ENCODE data around the gene POLN.

DNA sequence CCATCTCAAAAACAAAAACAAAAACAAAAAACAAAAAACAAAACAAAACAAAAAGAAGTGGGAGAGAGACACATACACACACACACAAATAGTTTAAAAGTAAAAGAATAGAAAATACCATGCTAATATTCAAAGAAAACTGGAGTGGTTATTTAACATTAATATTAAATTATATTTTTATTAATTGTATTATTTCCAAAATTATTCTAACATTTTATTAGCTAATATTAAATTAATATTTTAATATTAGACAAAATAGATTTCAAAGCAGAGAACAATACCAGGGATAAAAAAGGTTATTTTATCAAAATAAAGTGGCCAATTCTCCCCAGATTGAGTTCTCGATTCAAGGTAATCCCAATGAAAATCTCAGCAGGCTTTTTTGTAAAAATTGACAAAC lies 91.8 kb downstream of the POLN start:
- TF ChIP-seq EZH2 (IDR thresholded peaks at IDR 0.05) = no peak
- TF ChIP-seq POLR2AphosphoS5 (IDR thresholded peaks at IDR 0.05; ENCODE audit: borderline replicate concordance, low read depth, low read length) = no peak
- no peak for TF ChIP-seq FOXP2 (optimal IDR thresholded peaks at IDR 0.05; ENCODE audit: control extremely low read depth, extremely low read length, insufficient read depth)

All from SK-N-MC (cell line).